DMS153 (cell line): Measurements from ENCODE around the gene LRRFIP2.

ENCODE experiments used
- DNase-seq: peaks from one replicate; lab custom pipeline; 2025; lab: John Stamatoyannopoulos, UW

The LRRFIP2 gene

DNA sequence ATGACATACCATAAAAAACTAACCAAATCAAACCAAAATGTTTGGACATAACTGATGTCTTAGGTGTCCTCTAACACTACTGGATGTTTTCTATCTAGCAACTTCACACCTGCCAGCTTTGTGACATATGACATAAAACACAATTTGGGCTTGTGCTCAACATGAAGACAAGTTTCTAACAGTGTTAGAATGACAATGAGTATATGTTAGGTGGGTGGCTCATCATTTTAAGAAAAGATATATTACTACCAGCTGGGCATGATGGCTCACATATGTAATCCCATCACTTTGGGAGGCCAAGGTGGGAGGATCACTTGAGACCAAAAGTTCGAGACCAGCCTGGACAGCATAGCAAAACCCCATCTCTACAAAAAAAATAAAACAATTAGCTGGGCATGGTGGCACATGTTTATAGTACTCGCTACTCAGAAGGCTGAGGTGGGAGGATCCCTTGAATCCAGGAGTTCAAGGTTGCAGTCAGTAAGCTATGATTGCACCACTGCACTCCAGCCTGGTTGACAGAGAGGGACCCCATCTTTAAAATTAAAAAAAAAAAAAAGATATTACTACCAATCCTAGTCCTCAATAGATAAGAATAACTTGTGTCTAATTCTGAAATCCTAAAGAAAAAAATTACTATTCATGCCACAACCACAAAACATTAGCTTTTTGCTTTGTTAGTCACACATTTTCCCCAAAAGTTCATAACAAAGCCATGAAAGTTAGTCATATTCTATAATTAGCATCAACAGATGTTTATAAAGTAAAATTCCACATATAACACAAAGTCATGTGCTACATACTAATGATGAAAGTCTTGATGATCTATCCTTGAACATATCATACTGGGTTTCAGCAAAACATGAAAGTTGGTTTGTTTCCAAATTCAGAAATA lies 59.9 kb downstream of the LRRFIP2 start:
- DNase-seq, result no peak

GRCh38 chr3:37112987-37113386 lies 61.4 kb downstream of the LRRFIP2 start:
- DNase-seq, result no peak

DNA sequence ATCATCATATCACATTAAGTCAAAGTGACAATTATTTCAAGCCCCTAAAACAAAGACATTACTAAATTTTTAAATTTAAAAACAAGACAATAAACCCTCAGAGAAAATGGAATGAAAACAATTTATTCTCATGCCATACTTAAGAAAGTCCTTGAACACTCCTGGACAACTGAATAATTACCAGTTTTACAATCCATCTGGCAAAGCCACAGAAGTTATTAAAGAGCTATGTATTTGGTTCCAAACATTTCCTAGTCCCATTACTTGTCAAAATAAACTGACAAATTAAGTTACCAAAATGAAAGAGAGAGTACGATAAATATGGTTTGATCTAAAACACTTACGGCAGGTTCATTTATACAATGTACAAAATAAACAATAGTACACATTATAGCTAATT lies 63.2 kb downstream of the LRRFIP2 start:
- DNase-seq, result no peak

- no peak for DNase-seq
These were observed 66.5 kb downstream of the LRRFIP2 start for GRCh38 chr3:37107846-37108245.

GRCh38 chr3:37103103-37103808 lies 71.1 kb downstream of the LRRFIP2 start:
- no peak for DNase-seq

GRCh38 chr3:37100411-37100810 lies 74.0 kb downstream of the LRRFIP2 start:
- no peak for DNase-seq

- no peak for DNase-seq
These were observed 74.9 kb downstream of the LRRFIP2 start for GRCh38 chr3:37099469-37099868.

DNA sequence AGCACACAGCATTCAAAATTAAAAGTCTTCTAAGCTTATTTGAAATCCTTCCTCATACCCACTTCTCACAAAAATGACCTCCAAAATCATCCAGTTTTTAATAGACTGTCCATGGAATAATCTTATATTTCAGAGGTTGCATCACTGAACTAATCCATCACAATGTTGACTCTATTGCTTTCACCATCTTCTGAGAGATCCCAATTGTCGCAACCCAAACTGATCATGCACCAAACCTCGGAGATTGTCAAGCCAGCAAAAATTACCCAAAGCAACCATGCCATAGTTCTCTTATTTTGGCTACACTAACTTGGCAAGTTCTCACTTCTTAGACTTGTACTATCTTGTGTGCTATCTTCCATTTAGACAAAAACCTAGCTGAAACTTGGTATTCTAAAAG lies 75.5 kb downstream of the LRRFIP2 start:
- DNase-seq, result no peak

GRCh38 chr3:37097776-37098175 lies 76.6 kb downstream of the LRRFIP2 start:
- no peak for DNase-seq

GRCh38 chr3:37096975-37097374 lies 77.4 kb downstream of the LRRFIP2 start:
- DNase-seq, result no peak

GRCh38 chr3:37096288-37096687 lies 78.1 kb downstream of the LRRFIP2 start:
- no peak for DNase-seq

DNA sequence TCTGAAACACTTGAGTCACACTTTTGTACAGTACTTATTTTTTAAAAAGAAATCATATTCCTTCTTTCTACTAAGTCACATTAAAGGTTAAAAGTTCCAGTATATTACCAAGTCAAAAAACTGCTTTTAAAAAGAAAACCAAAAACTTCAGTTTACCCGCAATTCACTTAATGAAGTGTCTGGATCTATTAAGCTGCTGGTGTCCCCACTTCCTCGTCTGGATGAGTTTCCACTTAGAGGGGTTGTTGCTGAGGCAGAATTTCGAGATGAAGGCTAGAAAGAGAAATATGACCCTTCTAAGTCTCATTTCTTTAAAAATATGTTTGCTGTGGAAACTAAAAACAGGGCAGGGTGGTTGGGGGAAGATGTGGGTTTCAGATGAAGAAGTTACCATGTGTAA lies 79.7 kb downstream of the LRRFIP2 start:
- DNase-seq, result no peak

DNA sequence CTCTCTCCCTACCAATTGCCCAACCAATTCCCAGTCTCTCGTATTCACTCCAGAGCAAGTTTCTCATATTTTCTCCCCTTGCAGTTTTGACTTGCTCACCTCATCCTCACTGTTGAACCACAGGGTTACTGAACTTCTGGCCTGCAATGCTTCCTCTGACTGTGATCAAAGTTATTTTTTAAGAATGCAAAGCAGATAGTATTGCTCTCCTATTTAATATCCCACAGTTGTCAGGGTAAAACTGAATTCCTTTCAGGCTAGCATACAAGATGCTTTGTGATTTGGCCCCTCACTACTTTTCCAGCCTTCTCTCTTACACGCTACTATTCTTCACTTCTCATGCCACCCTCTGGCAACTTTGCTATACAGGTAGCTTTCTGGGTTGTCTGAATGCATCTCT lies 80.9 kb downstream of the LRRFIP2 start:
- no peak for DNase-seq

DNA sequence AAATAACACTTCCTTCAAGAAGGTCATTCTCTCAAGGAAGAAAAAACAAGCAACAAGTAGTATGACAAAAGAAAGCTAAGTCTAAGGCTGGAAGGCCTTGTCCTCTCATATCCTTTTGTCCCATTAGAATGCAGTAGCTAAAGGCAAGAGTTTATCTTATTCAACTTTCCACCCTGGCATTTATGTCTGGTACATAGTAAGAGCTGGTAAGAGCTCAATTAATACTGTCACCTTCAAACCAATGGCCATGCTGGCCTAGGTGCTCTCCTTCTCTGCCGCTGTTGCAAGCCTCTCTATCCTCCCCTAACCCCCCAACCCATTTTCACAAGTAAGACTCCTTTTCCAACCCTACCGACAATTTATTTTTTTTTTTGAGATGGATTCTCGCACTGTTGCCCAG lies 81.9 kb downstream of the LRRFIP2 start:
- no peak for DNase-seq

DNA sequence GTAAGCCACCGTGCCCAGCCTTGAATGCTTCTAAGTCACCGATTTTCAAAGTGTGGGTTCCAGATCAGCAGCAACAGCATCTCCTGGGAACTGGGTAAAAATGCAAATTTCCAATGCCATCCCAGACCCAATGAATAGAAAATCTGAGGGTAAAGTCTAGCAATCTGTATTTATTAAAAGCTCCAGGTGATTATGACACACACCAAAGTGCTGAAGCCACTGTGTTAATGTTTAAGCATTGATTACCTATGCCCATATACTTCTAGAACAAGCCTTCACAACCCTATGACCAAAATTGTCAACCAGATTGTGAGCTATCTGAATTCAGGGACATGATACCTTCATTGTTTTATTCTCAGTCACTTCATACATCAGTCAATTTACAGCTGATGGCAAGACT lies 86.5 kb downstream of the LRRFIP2 start:
- DNase-seq, result no peak

- DNase-seq, result no peak
These were observed 87.5 kb downstream of the LRRFIP2 start for GRCh38 chr3:37086918-37087317.

DNA sequence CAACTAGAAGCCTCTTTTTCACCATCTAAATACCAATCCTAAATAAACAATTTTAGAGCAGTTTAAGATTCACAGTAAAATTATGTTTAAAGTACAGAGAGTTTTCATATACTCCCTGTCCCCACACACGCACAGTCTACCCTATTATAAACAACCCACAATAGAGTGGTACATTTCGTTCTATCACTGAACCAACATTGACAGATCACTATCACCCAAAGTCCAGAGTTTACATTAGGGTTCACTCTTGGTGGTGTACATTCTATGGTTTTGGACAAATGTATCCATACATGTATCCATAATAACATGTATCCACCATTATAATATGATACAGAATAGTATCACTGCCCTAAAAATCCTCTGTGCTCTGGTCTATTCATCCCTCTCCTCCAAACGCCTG lies 92.1 kb downstream of the LRRFIP2 start:
- DNase-seq, result no peak

- no peak for DNase-seq
These were observed 98.4 kb downstream of the LRRFIP2 start for GRCh38 chr3:37075955-37076354.

- no peak for DNase-seq
These were observed 100.2 kb downstream of the LRRFIP2 start for GRCh38 chr3:37074178-37074577.

- DNase-seq, result no peak
These were observed 101.5 kb downstream of the LRRFIP2 start for GRCh38 chr3:37072892-37073291.

- DNase-seq, result no peak
These were observed 102.5 kb downstream of the LRRFIP2 start for GRCh38 chr3:37071921-37072320.

- DNase-seq, result no peak
These were observed 106.4 kb downstream of the LRRFIP2 start for GRCh38 chr3:37068031-37068430.

DNA sequence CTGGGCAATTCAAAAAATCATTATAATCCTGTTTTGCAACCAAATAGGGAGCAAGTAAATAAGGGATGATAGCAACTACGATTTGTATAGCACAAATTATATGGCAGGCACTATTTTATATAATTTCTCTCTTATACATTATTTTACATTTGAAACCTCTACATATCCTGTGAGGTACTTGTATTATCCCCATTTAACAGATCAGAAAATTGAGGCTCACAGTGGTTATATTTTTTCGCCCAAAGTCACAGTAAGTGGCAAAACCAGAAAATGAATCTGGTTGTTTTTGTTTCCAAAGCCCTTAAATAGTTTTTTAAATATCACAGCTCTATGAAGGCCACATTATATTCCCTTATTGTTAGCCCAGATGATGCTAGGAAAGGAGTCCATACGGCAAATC lies 106.8 kb downstream of the LRRFIP2 start:
- DNase-seq, result no peak
